HFFc6 (cell line): ENCODE results near the gene MEG3. TPM values are rescaled to one million over a fixed set of nuclear protein-coding genes. Genes with fewer than 3 reads are reported as not detected.

Experiments
- DNase-seq: peaks from one replicate; pipeline ENCODE4 v3.0.0-alpha.2; 2018
- H3K27ac Mint-ChIP-seq: 2 replicates; pipeline ENCODE4 v1.8.0; 2020; ENCODE audit warnings: mild to moderate bottlenecking, mixed read lengths
- H3K27me3 Mint-ChIP-seq: 2 replicates; pipeline ENCODE4 v1.8.0; 2021; ENCODE audit warnings: mild to moderate bottlenecking, moderate library complexity, mixed read lengths; ENCODE audit not compliant: insufficient read depth
- H3K36me3 Mint-ChIP-seq: 2 replicates; pipeline ENCODE4 v1.8.0; 2021; ENCODE audit warnings: low read depth, mixed read lengths
- H3K4me1 Mint-ChIP-seq: 2 replicates; pipeline ENCODE4 v1.8.0; 2020; ENCODE audit warnings: low read depth, mixed read lengths
- H3K4me3 Mint-ChIP-seq: 2 replicates; pipeline ENCODE4 v1.8.0; 2020; ENCODE audit warnings: mild to moderate bottlenecking, moderate library complexity, mixed read lengths
- H3K9me3 Mint-ChIP-seq: 2 replicates; pipeline ENCODE4 v1.8.0; 2020; ENCODE audit warnings: mild to moderate bottlenecking, mixed read lengths
- CTCF ChIP-seq: fragments of 200-600 bp; sonication (generic); IDR thresholded peaks from 2 replicates; pipeline ENCODE4 v1.5.0; 2021; ENCODE audit warnings: antibody characterized with exemption, mild to moderate bottlenecking
- total RNA-seq, 6 experiments: library from RNA; stranded (reverse); fragmentation: NEBNext Ultra II Directional; extraction: Animal tissue kit (Norgen Biotek cat#: 25700); gene quantifications; 2 replicates in 1 of 6; 3 replicates in 5 of 6; pipeline ENCODE4 v1.2.3, GENCODE V29; 2021

Gene MEG3
- total RNA-seq, 6 experiments from 2014 or later: 151 to 262 (median 250) TPM

GRCh38 chr14:100836941-100837804 is 11.3 kb downstream of the MEG3 start:
- Mint-ChIP-seq H3K27me3 (peaks cover 48% of the 10 kb centered on the region), H3K9me3 (0 out of 2 replicates have a peak, but pooled peaks cover 4% of the 10 kb centered on the region), H3K4me1 (peaks cover 34% of the 10 kb centered on the region), H3K36me3 (peaks cover 23% of the 10 kb centered on the region), H3K27ac (no peak overlapping the region; the same call in 1 of the 2 replicates), H3K4me3 (0 out of 2 replicates have a peak overlapping the region, but pooled peaks have one; percentile 34)
- no peak for DNase-seq
- TF ChIP-seq CTCF: no peak

GRCh38 chr14:100837805-100838350 is 12.0 kb downstream of the MEG3 start:
- Mint-ChIP-seq H3K27ac (no peak overlapping the region; the same call in 1 of the 2 replicates), H3K27me3 (peaks cover 43% of the 10 kb centered on the region), H3K36me3 (peaks cover 20% of the 10 kb centered on the region), H3K9me3 (0 out of 2 replicates have a peak, but pooled peaks cover 4% of the 10 kb centered on the region), H3K4me1 (peaks cover 41% of the 10 kb centered on the region), H3K4me3 (peak overlapping the region; percentile 34; the same call in 1 of the 2 replicates)
- DNase-seq: no peak
- TF ChIP-seq CTCF: no peak

- DNase-seq: no peak
Observed at GRCh38 chr14:100838493-100839314, 12.8 kb downstream of the MEG3 start.

GRCh38 chr14:100839315-100839585 is 13.3 kb downstream of the MEG3 start:
- Mint-ChIP-seq H3K9me3 (no peaks in the 10 kb centered on the region), H3K27me3 (peaks cover 47% of the 10 kb centered on the region), H3K36me3 (peaks cover 14% of the 10 kb centered on the region), H3K27ac (peak overlapping the region; percentile 52; the same call in 1 of the 2 replicates), H3K4me1 (peaks cover 49% of the 10 kb centered on the region), H3K4me3 (no peak overlapping the region)
- no peak for DNase-seq
- TF ChIP-seq CTCF: no peak

More at GRCh38 chr14:100838493-100839314, 12.8 kb downstream of the MEG3 start:
- H3K4me3 Mint-ChIP-seq: no peak overlapping the region
- peak overlapping the region; percentile 52 for H3K27ac Mint-ChIP-seq
- H3K27me3 Mint-ChIP-seq: peaks cover 47% of the 10 kb centered on the region
- peaks cover 48% of the 10 kb centered on the region for H3K4me1 Mint-ChIP-seq
- TF ChIP-seq CTCF: no peak
- peaks cover 14% of the 10 kb centered on the region for H3K36me3 Mint-ChIP-seq
- no peaks in the 10 kb centered on the region for H3K9me3 Mint-ChIP-seq

- Mint-ChIP-seq H3K4me3 (no peak overlapping the region), H3K27ac (peak overlapping the region; percentile 57; the same call in 1 of the 2 replicates)
Observed at GRCh38 chr14:100839681-100840111, 13.8 kb downstream of the MEG3 start.

More at GRCh38 chr14:100839681-100840111, 13.8 kb downstream of the MEG3 start:
- Mint-ChIP-seq H3K9me3 (no peaks in the 10 kb centered on the region), H3K36me3 (peaks cover 18% of the 10 kb centered on the region), H3K4me1 (peaks cover 52% of the 10 kb centered on the region), H3K27me3 (peaks cover 43% of the 10 kb centered on the region)
- TF ChIP-seq CTCF: no peak
- DNase-seq: no peak
